HG02870 (cell line): ENCODE results near the gene ANKDD1B.

Experiments
- ATAC-seq: cut with Tn5 transposase; IDR thresholded peaks from one replicate; pipeline ENCODE4 v1.9.1; 2021; ENCODE audit warnings: mild to moderate bottlenecking, moderate library complexity; ENCODE audit not compliant: unreplicated experiment

The ANKDD1B gene

DNA sequence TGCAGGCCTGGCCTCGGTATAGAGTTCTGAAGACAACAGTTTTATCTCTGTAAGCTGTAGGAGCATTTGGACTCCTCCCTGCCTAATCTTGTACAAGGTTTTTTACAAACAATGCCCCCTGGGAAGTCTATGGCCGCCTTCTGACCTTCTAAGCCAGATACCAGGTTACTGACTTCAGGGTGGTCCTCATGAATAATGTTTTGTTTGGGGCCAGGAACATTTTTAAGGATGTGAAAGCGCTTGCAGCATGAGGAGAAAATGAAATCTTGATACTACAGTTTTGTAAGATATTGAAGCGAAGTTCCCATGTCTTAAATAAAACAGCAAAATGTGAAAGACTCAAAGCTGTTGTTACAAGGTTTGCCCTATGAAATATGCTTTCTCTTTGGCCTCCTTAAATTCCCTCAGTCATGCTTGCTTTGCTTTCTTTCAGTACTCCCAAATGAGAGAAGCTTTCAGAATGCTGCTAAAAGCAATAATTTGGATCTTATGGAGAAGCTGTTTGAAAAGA, 5.2 kb downstream of the ANKDD1B start:
- ATAC-seq = no peak

DNA sequence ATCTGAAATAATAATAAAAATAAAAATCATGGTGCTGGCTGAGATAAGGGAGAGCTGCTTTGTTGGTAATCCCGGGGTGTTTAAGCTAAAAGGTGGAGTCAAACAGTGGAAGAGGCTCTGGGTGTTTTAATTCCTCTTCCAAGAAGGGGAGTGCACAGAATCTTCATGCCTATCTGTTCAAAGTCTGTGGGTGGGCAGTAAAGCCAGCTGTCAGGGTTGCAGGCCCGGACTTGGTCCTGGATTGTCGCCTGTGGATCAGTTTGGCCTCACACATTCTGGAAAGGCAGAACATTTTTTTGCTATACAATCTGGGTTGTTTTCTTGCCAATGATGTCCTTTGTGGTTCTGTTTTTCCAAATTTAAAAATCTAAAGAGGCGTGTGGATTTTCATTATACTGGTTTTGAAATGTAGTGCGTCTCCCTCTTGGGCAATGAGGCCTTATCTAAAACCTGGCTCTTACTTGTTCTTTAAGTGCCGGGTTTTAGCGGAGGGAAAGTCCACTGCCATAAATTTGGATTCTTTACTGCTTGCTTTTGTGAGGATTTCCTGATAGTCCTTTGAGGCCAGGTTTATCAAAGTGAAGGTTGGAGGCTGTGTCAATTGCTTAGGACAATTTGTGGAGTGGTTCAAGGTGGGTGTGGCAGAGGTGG, 5.8 kb downstream of the ANKDD1B start:
- ATAC-seq = no peak

DNA sequence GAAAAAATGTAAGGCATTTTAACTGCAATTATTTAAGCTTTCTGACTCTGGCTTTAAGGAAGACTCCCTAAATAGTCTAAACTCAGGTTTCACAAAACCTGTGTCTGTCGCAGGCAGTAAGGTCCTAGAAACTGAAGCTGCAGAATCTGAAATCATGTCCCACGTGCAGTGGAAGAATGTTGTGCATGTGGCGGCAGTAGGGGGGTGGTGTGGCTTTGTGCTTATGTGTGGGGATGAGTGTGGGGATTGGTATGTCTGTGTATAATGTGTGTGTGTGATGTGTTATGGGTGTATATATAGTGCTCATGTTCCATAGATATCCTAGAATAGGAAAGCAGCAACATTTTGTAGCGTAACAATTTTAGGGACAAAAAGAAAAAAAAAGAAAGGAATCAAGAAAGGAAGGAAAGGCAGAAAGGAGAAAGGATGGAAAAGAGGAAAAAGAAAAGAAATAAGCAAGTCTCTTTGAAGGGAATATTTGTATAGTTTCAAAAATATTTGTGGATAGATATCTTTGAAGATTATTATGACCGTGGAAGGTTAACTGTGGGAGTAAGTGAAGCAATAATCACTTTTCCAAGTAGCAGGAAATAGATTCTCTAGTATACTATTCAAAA, 6.6 kb downstream of the ANKDD1B start:
- ATAC-seq = no peak

DNA sequence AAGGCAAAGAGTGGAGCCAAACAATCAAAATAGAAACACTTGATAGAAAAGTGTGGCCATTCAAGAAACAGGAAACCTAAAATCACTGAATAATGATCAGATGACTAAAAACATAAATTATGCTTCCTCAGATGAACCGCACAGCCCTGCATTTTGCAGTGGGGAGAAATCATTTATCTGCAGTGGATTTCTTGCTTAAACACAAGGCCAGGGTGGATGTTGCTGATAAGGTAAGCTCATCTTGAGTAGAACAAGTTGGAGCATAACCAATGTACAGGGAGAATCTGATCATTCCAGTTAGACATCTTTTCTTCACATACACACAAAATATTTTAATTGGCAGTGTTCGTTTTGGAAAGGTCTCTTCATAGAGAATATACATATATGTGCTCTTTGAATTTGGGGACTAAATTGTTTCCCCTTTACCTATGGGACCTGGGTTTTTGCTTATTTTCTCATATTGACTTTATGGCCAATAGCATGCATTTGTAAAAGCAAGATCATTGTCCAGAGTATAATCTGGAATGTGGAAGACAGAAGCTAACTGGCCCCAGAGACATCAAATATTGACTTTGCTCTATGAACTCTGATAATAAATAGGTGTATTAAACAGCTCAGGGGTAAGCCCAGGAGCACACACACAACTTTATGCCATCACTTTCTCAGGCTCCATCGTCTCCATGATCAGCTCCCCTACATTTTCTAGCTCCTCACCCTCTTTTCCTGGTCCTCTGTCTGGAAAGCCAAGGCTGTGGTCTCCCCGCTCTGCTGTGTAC, 9.1 kb downstream of the ANKDD1B start:
- no peak for ATAC-seq

DNA sequence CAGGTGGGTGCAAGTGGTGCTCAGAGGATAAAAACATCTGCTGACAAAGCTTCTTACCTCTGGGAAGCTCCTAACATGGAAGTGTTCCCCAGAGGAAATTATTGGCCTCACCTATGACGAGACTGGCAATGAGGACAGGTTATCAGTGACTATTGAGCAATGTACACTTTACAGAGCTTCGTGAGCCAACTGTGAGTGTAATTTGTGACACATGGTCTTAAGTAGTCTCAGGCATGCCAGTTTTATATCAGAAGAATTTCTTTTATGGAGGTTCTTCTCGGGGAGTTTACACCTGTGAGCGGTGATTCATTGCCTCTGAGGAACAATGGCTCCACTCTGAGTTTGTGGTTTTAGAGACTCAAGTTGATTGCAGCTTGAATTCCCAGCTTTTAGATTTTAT, 11.3 kb downstream of the ANKDD1B start:
- no peak for ATAC-seq

DNA sequence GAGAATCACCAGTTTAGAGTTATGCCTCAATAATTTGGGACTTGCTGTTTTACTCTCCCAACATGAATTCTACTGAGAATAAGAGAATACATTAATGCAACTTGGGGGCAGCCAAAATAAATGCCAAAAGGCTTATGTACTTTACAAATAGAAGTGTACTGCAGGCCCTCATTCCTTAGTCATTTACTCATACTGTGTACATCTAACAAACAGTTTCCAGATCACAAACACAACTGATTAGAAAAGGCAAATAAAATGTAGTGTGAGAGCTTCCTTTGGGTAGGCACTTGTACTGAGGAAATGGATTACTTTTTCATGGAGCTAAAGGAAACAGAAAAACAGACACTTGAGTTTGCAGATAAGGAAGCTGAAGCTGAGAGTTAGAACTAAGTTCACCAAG, 12.6 kb downstream of the ANKDD1B start:
- ATAC-seq = no peak

DNA sequence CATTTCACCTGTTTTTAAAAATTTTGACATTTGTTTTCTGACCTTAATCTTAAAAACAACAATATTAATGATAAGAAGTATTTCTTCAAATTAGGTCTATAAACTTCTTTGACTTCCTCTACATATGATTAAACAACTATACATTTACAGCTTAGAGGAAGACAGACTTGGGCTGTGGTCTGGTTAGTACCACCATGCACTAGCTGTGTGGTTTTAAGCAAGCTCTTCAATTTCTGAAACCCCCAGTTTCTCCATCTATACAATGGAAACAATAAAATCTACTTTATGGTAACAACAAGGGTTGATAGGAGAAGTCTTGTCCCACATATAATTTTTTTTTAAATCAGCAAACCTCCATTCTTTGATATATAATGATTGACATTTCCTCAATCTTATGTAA, 15.7 kb downstream of the ANKDD1B start:
- ATAC-seq = no peak

DNA sequence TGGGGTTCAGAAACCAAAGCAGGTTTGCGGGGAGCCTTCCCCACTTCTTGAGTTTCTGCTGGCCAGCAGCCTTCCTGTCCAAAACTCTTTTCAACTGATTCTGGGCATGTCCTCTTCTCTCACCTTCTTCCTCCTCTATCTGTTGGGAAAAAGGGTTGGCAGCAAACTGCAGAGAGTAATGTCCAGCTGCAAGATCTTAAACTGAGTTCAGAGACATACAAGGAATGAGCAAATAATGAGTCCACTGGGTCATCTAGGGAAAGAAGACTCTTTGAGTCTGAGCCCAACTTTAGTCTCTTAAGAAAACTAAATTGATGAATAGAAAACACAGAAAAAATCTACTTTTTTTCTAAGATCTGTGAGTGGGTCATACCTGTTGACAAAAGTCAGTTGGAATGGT, 16.5 kb downstream of the ANKDD1B start:
- no peak for ATAC-seq

DNA sequence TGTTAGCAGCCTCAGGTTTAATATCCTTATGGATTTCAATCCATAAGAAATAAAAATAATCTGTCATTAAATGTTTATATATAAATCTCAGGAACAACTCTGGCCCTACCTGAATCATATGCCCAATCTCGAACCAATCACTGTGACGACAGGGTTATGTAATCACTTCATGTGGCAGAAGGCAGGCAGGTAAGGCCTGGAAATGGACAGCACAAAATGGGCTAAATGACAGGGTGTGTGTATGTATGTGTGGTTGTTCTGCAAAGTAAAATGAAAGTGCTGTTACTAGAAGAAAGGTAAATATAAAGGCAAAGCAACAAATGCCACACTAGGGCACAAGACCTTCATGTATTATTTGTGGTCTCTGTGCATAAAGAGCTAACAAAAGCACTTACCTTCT, 19.6 kb downstream of the ANKDD1B start:
- ATAC-seq = no peak

DNA sequence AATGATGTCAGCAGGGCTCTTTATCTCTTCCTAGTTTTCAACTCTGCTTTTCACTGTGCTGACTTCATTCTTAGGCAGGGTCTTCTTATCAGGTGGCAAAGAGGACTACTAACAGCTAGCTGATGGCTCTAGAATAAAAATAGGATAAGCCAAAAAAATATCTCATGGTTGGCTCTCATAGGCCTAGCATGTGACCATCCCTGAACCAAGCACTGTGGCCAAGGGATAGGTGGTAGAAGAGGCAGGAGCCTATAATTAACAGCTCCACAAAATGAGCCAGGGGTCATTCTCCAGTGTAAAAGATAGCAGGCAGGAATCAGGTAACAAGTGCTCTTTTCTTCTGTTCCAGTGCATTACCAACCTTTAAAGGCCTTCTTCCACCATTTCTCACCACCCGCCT, 21.1 kb downstream of the ANKDD1B start:
- no peak for ATAC-seq

DNA sequence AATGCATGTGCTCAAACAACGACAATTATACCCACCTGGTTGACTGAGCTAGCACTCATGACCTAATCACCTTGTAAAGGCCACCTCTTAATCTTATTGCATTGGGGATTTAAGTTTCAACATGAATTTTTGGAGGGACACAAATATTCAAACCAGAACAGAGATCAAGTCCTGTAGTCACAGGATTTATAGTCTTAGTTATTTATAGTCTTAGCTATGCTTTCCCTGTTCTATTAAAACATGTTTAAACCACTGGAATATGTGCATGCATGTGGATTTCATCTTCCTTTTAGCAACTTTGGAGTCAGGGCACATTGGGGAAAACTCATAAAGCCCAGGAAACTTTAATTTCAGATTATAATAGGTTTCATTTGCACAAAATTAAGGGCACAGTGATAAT, 26.7 kb downstream of the ANKDD1B start:
- no peak for ATAC-seq

DNA sequence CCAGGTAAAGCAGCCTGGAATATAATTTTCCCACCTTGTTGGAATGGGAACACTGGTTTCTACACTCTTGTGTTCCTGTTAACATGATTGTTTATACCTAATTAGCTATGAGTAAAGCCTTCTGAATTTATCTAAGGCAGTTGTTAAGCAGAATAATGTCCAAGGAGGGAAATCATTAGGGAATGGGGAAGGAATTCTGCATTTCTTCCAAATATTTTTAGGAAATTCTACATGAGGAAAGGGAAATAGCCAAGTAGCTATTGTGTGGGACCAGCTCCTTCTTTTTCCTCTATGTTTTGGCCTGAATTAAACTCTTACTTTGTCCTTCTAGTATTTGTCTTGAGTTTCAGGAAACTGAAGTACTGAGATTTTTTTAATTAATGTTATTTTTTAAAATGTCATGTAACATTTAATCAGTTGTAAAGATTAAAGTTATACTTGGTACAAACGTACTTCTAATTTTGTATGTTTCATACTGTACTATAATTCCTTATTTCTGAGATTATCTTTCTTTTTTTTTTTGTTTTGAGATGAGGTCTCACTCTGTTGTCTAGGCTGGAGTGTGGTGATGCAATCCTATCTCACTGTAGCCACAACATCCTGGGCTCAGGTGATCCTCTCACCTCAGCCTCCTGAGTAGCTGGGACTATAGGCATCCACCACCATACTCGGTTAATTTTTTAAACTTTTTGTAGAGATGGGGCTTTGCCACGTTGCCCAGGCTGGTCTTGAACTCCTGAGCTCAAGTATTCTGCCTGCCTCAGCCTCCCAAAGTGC, 28.5 kb downstream of the ANKDD1B start:
- no peak for ATAC-seq

DNA sequence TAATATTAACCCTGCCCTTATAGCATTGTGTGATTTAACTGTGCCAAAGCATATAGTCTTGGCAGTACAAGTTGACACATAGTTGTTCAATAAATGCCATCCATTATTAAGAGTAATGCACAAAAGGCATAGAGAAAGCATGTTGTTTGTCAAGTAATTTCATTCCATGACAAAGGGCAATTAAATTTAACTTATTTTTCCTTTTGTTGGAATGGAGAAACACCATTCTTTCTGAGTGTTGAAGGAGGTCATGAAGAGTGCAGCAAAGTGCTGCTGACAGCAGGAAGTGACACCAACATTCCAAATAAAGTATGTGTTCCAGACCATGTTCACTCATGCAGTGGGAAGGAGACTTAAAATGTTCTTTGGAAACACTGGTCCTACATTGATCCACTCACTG, 29.1 kb downstream of the ANKDD1B start:
- ATAC-seq = no peak

DNA sequence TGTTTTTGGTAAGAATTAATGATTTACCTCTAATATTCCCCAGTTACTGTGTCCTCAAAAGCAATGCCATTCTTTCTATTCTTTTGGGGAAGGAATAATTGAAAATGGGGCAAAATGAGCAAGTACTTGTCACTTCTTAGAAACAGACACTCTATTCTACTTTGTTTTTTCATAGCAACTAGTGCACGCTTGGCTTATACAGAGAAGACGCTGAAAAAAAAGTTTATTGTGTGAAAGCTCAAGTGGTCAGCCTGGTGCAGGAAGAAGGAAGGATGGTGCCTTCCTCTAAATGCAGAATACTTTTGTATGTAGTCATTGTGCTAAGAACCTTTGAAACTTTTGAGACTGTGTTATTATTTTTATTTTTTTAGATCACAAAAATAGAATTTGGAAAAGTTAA, 29.6 kb downstream of the ANKDD1B start:
- ATAC-seq = no peak

DNA sequence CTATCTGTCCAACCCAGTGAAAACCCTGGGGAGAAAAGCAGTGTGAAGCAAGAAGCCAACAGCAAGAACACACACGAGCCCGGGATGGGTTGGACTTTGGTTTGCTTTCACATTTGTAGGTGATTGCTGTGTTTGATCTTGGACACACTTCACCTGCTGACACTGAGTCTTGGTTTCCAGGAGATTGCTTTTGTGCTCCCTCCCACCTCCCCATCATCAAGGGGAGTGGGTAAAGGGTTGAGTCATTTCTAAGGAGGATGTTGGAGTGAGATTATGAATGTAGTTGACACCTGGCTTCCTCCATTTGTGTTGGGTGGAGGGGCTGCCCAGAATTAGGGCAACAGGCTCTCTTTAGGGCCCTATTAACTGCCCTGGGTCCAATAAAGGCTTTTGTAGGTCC, 37.5 kb downstream of the ANKDD1B start:
- peak; percentile 55 for ATAC-seq

DNA sequence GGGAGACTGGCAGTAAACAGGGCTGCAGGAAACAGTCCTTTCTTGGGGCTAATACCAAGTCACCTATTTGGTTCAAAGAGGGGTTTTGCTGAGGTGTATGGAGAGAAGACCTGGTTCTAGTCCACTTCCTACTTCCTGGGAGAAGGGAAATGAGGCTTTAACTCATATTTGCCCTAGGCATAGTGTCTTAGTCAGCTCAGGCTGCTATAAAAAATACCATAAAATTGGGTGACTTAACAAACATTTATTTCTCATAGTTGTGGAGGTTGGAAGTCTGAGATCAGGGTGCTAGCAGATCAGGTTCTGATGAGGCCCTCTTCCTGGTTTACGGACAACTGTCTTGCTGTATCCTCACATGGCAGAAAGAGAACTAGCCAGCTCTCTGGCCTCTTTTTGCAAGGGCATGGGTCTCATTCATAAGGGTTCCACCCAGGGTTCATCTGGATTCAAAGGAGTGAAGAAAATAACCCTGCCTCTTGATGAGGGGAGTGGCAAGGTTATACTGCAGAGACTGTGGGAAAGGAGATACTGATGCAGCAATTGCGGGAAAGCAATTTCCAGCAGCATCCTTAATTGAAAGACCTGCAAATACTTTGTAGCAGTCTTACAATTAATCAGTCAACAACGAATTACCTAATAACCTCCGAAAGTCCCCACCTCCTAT, 40.5 kb downstream of the ANKDD1B start:
- ATAC-seq = no peak

DNA sequence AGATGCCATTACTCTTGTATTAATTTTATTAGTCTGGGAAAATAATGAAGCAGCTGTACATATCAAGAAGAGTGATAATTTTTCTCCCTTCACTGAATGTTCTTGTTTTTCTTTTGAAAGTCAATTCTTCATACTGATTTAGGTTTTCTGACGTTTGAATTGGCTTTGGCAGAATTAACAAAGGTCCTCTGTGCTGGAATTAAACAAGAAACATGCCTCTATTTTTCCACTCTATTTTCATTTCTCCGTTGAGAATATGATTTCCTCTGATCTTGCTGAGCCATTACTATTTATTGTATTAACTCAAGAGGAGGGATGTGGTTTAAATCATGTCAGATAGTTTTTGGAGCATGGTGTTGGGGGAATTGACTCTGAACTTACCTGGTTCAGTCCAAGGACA, 42.3 kb downstream of the ANKDD1B start:
- ATAC-seq = no peak

DNA sequence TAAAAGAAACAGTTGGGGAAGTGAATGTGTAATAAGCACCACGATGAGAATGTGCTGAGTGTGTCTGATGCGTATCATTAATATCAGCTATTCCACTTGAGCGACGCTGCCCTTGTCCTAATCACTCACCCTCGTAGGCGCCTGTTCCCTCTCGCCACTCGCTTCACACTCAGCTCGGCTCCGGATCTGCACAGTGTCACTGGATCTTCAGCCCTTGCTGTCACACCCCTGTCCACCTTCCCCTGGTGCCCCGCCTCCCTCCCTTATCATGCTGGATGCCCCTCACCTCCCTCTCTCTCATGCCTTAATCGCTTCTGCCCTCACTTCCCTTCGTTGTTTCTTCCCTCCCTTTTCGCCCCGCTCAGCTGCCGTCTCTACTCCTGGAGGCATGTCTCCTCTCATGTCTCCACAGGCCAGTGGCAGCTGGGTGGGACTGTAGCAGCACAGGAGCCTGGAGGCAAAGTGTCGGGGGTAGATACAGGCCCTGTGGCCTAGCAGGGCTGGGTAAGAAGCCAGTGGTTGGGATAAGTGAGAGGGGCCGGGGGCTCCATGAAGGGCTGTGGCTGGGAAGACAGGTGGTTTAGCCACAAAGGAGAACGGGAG, 43.5 kb downstream of the ANKDD1B start:
- ATAC-seq = no peak

DNA sequence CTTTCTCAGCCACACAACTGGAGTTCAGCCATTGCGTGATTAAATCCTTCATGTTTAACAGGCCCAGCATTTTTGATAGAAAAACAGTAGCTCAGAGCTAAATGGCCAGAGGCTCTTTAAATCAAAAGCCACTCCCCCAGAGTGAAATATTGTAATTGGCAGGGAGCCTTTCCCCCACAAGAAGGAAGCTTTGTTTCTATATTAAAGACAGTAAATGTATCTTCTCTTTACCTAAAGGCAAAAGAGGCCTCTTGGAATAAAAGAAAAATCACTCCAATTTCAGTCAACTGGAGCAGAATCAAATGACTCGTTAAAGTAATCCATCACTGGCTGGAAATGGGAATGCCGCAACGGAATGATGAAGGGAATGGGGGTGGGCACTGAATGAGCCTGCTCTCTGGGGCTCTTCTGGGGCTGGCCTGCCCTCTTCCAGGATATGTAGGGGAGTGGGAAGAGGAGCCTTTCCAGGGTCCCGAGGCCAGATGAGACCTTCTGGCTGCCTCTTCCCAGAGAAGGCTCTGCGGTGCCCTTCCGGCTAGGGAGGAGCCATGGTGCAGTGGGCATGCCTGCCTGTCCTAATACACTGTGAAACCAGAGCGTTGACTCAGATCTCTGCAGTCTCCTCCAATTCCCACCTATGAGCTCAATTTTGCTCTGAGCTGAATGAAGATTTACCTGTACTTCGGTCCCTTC, 45.2 kb downstream of the ANKDD1B start:
- ATAC-seq = no peak
